Activated T-cell treated with anti-CD3 and anti-CD28 coated beads for 1 hour (primary cell): ENCODE measurements around the gene BIRC6.
"Not testable (repeated sequence)": the region's sequence is repeated elsewhere in the genome, so short reads cannot be mapped to it uniquely, and the experiment has no call there.

ENCODE experiments used
- DNase-seq: peaks from one replicate; pipeline ENCODE4 v3.0.0-alpha.2; 2020; ENCODE audit warnings: low read depth

BIRC6 gene

GRCh38 chr2:32514946-32515345 lies 158.1 kb downstream of the BIRC6 start:
- no peak for DNase-seq

GRCh38 chr2:32516567-32516966 lies 159.7 kb downstream of the BIRC6 start:
- DNase-seq, result no peak

GRCh38 chr2:32522770-32523169 lies 165.9 kb downstream of the BIRC6 start:
- no peak for DNase-seq

- DNase-seq, result no peak
Observed at GRCh38 chr2:32523686-32524085, 166.9 kb downstream of the BIRC6 start.

GRCh38 chr2:32532341-32532740 lies 175.5 kb downstream of the BIRC6 start:
- DNase-seq, result no peak

GRCh38 chr2:32532961-32533360 lies 176.1 kb downstream of the BIRC6 start:
- no peak for DNase-seq

GRCh38 chr2:32534831-32535230 lies 178.0 kb downstream of the BIRC6 start:
- DNase-seq, result no peak

GRCh38 chr2:32538735-32539134 lies 181.9 kb downstream of the BIRC6 start:
- DNase-seq, result no peak

GRCh38 chr2:32552483-32552882 lies 195.7 kb downstream of the BIRC6 start:
- not testable (repeated sequence) for DNase-seq

GRCh38 chr2:32553829-32554432 lies 197.1 kb downstream of the BIRC6 start:
- no peak for DNase-seq

GRCh38 chr2:32558492-32558891 lies 201.7 kb downstream of the BIRC6 start:
- no peak for DNase-seq

GRCh38 chr2:32559136-32559535 lies 202.3 kb downstream of the BIRC6 start:
- DNase-seq, result no peak

GRCh38 chr2:32562906-32563305 lies 206.1 kb downstream of the BIRC6 start:
- DNase-seq, result no peak

GRCh38 chr2:32564417-32565035 lies 207.7 kb downstream of the BIRC6 start:
- no peak for DNase-seq

GRCh38 chr2:32565902-32566301 lies 209.1 kb downstream of the BIRC6 start:
- DNase-seq, result no peak

- no peak for DNase-seq
Observed at GRCh38 chr2:32572030-32572429, 215.2 kb downstream of the BIRC6 start.

GRCh38 chr2:32572737-32573136 lies 215.9 kb downstream of the BIRC6 start:
- DNase-seq, result no peak

- no peak for DNase-seq
Observed at GRCh38 chr2:32591669-32592463, 235.0 kb downstream of the BIRC6 start.

- DNase-seq, result no peak
Observed at GRCh38 chr2:32594573-32594972, 237.8 kb downstream of the BIRC6 start.

GRCh38 chr2:32611366-32611765 lies 254.5 kb downstream of the BIRC6 start:
- DNase-seq, result no peak

GRCh38 chr2:32611771-32612170 lies 254.9 kb downstream of the BIRC6 start:
- DNase-seq, result no peak

- no peak for DNase-seq
Observed at GRCh38 chr2:32614084-32614483, 257.3 kb downstream of the BIRC6 start.

- DNase-seq, result no peak
Observed at GRCh38 chr2:32617599-32618189, 260.9 kb downstream of the BIRC6 start.
